HepG2 (cell line): Measurements from ENCODE around the gene SAMD10. TPM values are rescaled to one million over a fixed set of nuclear protein-coding genes. Genes with fewer than 3 reads are reported as not detected.

Source experiments
- ATAC-seq: fragments of 200-7000 bp; cut with Tn5 transposase; 3 replicates; pipeline ENCODE4 v1.9.1; 2020; ENCODE audit warnings: mild to moderate bottlenecking, moderate library complexity
- BruUV-seq: library from RNA; stranded (reverse); fragments of 400-500 nt; replicated peaks from 2 replicates; lab custom pipeline; 2021; lab: Mats Ljungman, UMichigan
- CTCF ChIA-PET: fragments of 300-600 bp; formaldehyde crosslinking; extraction: SDS; loops from one replicate; lab custom pipeline; 2021; ENCODE audit warnings: low total read pairs, inconsistent platforms, low intra/inter-chr PET ratio; lab: Yijun Ruan, JAX
- POLR2A ChIA-PET: fragments of 350-600 bp; sonication (Branson Sonifier 250); formaldehyde crosslinking; loops from one replicate; lab custom pipeline; 2020; ENCODE audit warnings: antibody characterized with exemption, inconsistent platforms; lab: Yijun Ruan, JAX
- DNase-seq: peaks from one replicate; pipeline ENCODE4 v3.0.0-alpha.2; 2015; ENCODE audit warnings: low spot score
- FAIRE-seq: peaks from 3 replicates; lab custom pipeline; 2011; peaks lifted over from hg19 to GRCh38; lab: Jason Lieb, UNC
- H2AFZ ChIP-seq: one replicate; pipeline ENCODE4 v1.6.1; 2011; ENCODE audit warnings: low read length, inconsistent platforms
- H3K27ac ChIP-seq: fragments of 300-600 bp; 3 replicates; pipeline ENCODE4 v1.8.0; 2011; ENCODE audit warnings: mixed run types, mild to moderate bottlenecking, mixed read lengths, low read length, inconsistent platforms; ENCODE audit not compliant: insufficient read depth; ENCODE audit errors: extremely low read length
- H3K27me3 ChIP-seq, 2 experiments: fragments of 200-600 bp in 1 of 2; 2 replicates in 1 of 2; 3 replicates in 1 of 2; pipeline versions ENCODE4 v1.6.0 to v1.8.0; 2011; ENCODE audit warnings: low read length in 2 of 2, mild to moderate bottlenecking in 2 of 2, moderate library complexity in 2 of 2, inconsistent platforms in 1 of 2; ENCODE audit not compliant: insufficient read depth in 2 of 2, control insufficient read depth in 1 of 2
- H3K36me3 ChIP-seq, 2 experiments: fragments of 200-600 bp in 1 of 2; replicated peaks in 1 of 2; 2 replicates in 1 of 2; 3 replicates in 1 of 2; pipeline versions ENCODE4 v1.5.1 to v1.8.0; 2011; ENCODE audit warnings: low read length in 2 of 2, inconsistent platforms in 1 of 2; ENCODE audit not compliant: insufficient read depth in 2 of 2, control insufficient read depth in 1 of 2
- H3K4me1 ChIP-seq: 2 replicates; pipeline ENCODE4 v1.5.1; 2012; ENCODE audit warnings: low read length, inconsistent platforms; ENCODE audit not compliant: insufficient read depth
- H3K4me2 ChIP-seq: 2 replicates; pipeline ENCODE4 v1.6.0; 2011; ENCODE audit warnings: low read depth, low read length, inconsistent platforms
- H3K4me3 ChIP-seq, 3 experiments: fragments of 200-600 bp in 1 of 3; sonication (generic), shearing (Covaris generic) in 1 of 3; replicated peaks in 1 of 3; 2 replicates each; pipeline ENCODE4 v1.5.1; 2011 to 2016; ENCODE audit warnings: low read length in 3 of 3, inconsistent platforms in 2 of 3, low read depth in 2 of 3, mild to moderate bottlenecking in 2 of 3, control low read depth in 1 of 3, mixed read lengths in 1 of 3; ENCODE audit not compliant: insufficient read depth in 1 of 3
- H3K79me2 ChIP-seq: one replicate; pipeline ENCODE4 v1.6.1; 2011; ENCODE audit warnings: low read length, inconsistent platforms; ENCODE audit not compliant: insufficient read depth
- H3K9ac ChIP-seq: 2 replicates; pipeline ENCODE4 v1.6.0; 2011; ENCODE audit warnings: mild to moderate bottlenecking, low read depth, low read length, inconsistent platforms; ENCODE audit not compliant: insufficient read depth
- H3K9me3 ChIP-seq: 2 replicates; pipeline ENCODE4 v1.5.1; 2012; ENCODE audit warnings: mild to moderate bottlenecking, low read length
- H4K20me1 ChIP-seq: 2 replicates; pipeline ENCODE4 v1.6.0; 2011; ENCODE audit warnings: inconsistent platforms, mild to moderate bottlenecking, low read length, moderate library complexity; ENCODE audit not compliant: insufficient read depth
- CTCF ChIP-seq: sonication (generic); formaldehyde crosslinking; IDR thresholded peaks from 2 replicates; pipeline ENCODE4 v1.5.0; 2020; ENCODE audit warnings: mild to moderate bottlenecking, missing genetic modification reagents, moderate library complexity
- EZH2 ChIP-seq: conservative IDR thresholded peaks from 2 replicates; pipeline ENCODE4 v1.6.1; 2012; ENCODE audit warnings: mild to moderate bottlenecking, low read depth, low read length, moderate library complexity
- FOXK1 ChIP-seq: sonication (generic); formaldehyde crosslinking; IDR thresholded peaks from 2 replicates; pipeline ENCODE4 v1.4.0; 2020; ENCODE audit warnings: low read depth, missing genetic modification reagents, borderline replicate concordance
- MIER3 ChIP-seq: IDR thresholded peaks from 2 replicates; pipeline ENCODE4 v1.6.1; 2016; ENCODE audit warnings: missing compliant biosample characterization, borderline replicate concordance
- MXI1 ChIP-seq: IDR thresholded peaks from 3 replicates; pipeline ENCODE4 v1.6.1; 2012; ENCODE audit warnings: low read depth, low read length, inconsistent platforms, borderline replicate concordance
- NBN ChIP-seq: fragments of 450-650 bp; conservative IDR thresholded peaks from 2 replicates; pipeline ENCODE4 v1.6.1; 2017
- PCBP2 ChIP-seq: fragments of 200-400 bp; formaldehyde crosslinking; optimal IDR thresholded peaks from 2 replicates; pipeline ENCODE3; 2018; ENCODE audit warnings: low read length, low read depth; ENCODE audit not compliant: poor library complexity, severe bottlenecking
- TCF12 ChIP-seq, 2 experiments: fragments of 450-650 bp in 1 of 2; sonication (generic) in 1 of 2; formaldehyde crosslinking in 1 of 2; IDR thresholded peaks; 2 replicates each; pipeline versions ENCODE4 v1.6.1 to v1.8.0; 2017 to 2022; ENCODE audit warnings: antibody characterized with exemption in 1 of 2, mild to moderate bottlenecking in 1 of 2, missing genetic modification reagents in 1 of 2, moderate library complexity in 1 of 2
- ZBTB21 ChIP-seq: sonication (generic); formaldehyde crosslinking; IDR thresholded peaks from 2 replicates; pipeline ENCODE4 v1.4.0; 2020; ENCODE audit warnings: missing genetic modification reagents
- ZNF530 ChIP-seq: sonication (generic); formaldehyde crosslinking; IDR thresholded peaks from 2 replicates; pipeline ENCODE4 v1.5.0; 2020; ENCODE audit warnings: low read depth, mild to moderate bottlenecking, missing genetic modification reagents
- ZNF552 ChIP-seq: sonication (generic); formaldehyde crosslinking; IDR thresholded peaks from 2 replicates; pipeline ENCODE4 v1.9.0; 2022; ENCODE audit warnings: missing genetic modification reagents, mild to moderate bottlenecking, borderline replicate concordance
- ZNF569 ChIP-seq: sonication (generic); formaldehyde crosslinking; IDR thresholded peaks from 2 replicates; pipeline ENCODE4 v1.5.0; 2020; ENCODE audit warnings: mild to moderate bottlenecking, missing genetic modification reagents, moderate library complexity, borderline replicate concordance
- ZNF619 ChIP-seq: sonication (generic); formaldehyde crosslinking; IDR thresholded peaks from 2 replicates; pipeline ENCODE4 v1.4.0; 2020; ENCODE audit warnings: mild to moderate bottlenecking, missing genetic modification reagents
- ZNF709 ChIP-seq: sonication (generic); formaldehyde crosslinking; IDR thresholded peaks from 2 replicates; pipeline ENCODE4 v1.5.0; 2020; ENCODE audit warnings: mild to moderate bottlenecking, missing genetic modification reagents
- ZNF737 ChIP-seq: sonication (generic); formaldehyde crosslinking; IDR thresholded peaks from 2 replicates; pipeline ENCODE4 v1.5.0; 2020; ENCODE audit warnings: missing genetic modification reagents, mild to moderate bottlenecking, borderline replicate concordance
- WGBS: methylation state at CpG from one replicate; pipeline ENCODE4 v1.1.6; 2017; ENCODE audit warnings: low lambda C conversion rate; 5-methylcytosine and 5-hydroxymethylcytosine counted together
- in situ Hi-C: cut with HindIII; loops from 2 replicates; pipeline ENCODE4 v1.10.0; 2017; ENCODE audit warnings: low pct_unique_long_range_greater_than_20kb; ENCODE audit not compliant: extremely low pct_ligation_motif_present
- intact Hi-C: fragments of 100-400 bp; cut with micrococcal nuclease; formaldehyde crosslinking; loops from one replicate; pipeline ENCODE4 v1.10.0; 2022; ENCODE audit not compliant: unreplicated experiment
- polyA plus RNA-seq, 8 experiments: library from polyadenylated mRNA; depleted of rRNA in 3 of 8; stranded (reverse) in 7 of 8; unstranded in 1 of 8; fragments of >200 nt; fragmentation: Illumina TruSeq in 4 of 8; extraction: Trizol in 4 of 8; gene quantifications; 2 replicates each; pipeline versions ENCODE4 v1.2.1 to v1.2.3, GENCODE V29; 2011 to 2016; ENCODE audit warnings: low read depth in 4 of 8, missing spikeins in 1 of 8, mixed read lengths in 1 of 8; ENCODE audit not compliant: insufficient read depth in 1 of 8
- total RNA-seq, 5 experiments: library from RNA; depleted of rRNA; stranded (reverse); fragments of >200 nt; fragmentation: Illumina TruSeq; extraction: Trizol; gene quantifications; 2 replicates each; pipeline ENCODE4 v1.2.3, GENCODE V29; 2016; ENCODE audit warnings: low read depth in 1 of 5
- TF ChIP-seq, protein P1 (sequence below): sonication (generic); formaldehyde crosslinking; IDR thresholded peaks from 2 replicates; pipeline ENCODE4 v1.5.1; 2020; ENCODE audit warnings: missing genetic modification reagents, mild to moderate bottlenecking, borderline replicate concordance
- TF ChIP-seq, protein P2 (sequence below): sonication (generic); formaldehyde crosslinking; IDR thresholded peaks from 2 replicates; pipeline ENCODE4 v1.4.0; 2020; ENCODE audit warnings: low read depth, mild to moderate bottlenecking, missing genetic modification reagents

SAMD10 gene
- total and polyA plus RNA-seq, 2 of the 13 experiments (the other 11 are each of a cell fraction or from before 2014, with no cell fraction given): 6.1 to 11.0 TPM

- no TSS peak for BruUV-seq
- Histone ChIP-seq H3K36me3 (peaks cover 44 to 53% of the 10 kb centered on the region in 2 experiments), H3K4me1 (no peaks in the 10 kb centered on the region), H3K27ac (no peak overlapping the region), H4K20me1 (peaks cover 3% of the 10 kb centered on the region; the same call in 1 of the 2 replicates), H3K9me3 (no peaks in the 10 kb centered on the region), H3K27me3 (no peaks in the 10 kb centered on the region), H2AFZ (no peak overlapping the region), H3K4me3 (no peak overlapping the region), H3K79me2 (peaks cover 22% of the 10 kb centered on the region), H3K4me2 (no peak overlapping the region), H3K9ac (no peak overlapping the region)
- WGBS: 94% methylated on average over 8 of the region's 8 CpGs
- CTCF ChIA-PET: no interaction called here
- ATAC-seq (no peak), FAIRE-seq (peak; percentile 78), DNase-seq (no peak)
- POLR2A ChIA-PET: no interaction called here
- intact Hi-C loops (no loop called here), in situ Hi-C loops (no loop called here)
- TF ChIP-seq, protein P1, sequence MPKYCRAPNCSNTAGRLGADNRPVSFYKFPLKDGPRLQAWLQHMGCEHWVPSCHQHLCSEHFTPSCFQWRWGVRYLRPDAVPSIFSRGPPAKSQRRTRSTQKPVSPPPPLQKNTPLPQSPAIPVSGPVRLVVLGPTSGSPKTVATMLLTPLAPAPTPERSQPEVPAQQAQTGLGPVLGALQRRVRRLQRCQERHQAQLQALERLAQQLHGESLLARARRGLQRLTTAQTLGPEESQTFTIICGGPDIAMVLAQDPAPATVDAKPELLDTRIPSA (CRISPR knock-in tag): no peak
- TF ChIP-seq MIER3 (CRISPR knock-in tag) (no peak), FOXK1 (CRISPR knock-in tag) (no peak), ZNF552 (no peak), ZNF569 (CRISPR knock-in tag) (no peak), ZNF619 (no peak), ZBTB21 (CRISPR knock-in tag) (no peak), ZNF709 (no peak), ZNF530 (CRISPR knock-in tag) (no peak), CTCF (no peak), MXI1 (no peak), TCF12 (IDR thresholded peaks at IDR 0.05) (no peak), TCF12 (CRISPR knock-in tag; IDR thresholded peaks at IDR 0.05) (no peak), NBN (no peak), ZNF737 (no peak), EZH2 (no peak), PCBP2 (no peak)
- TF ChIP-seq, protein P2, sequence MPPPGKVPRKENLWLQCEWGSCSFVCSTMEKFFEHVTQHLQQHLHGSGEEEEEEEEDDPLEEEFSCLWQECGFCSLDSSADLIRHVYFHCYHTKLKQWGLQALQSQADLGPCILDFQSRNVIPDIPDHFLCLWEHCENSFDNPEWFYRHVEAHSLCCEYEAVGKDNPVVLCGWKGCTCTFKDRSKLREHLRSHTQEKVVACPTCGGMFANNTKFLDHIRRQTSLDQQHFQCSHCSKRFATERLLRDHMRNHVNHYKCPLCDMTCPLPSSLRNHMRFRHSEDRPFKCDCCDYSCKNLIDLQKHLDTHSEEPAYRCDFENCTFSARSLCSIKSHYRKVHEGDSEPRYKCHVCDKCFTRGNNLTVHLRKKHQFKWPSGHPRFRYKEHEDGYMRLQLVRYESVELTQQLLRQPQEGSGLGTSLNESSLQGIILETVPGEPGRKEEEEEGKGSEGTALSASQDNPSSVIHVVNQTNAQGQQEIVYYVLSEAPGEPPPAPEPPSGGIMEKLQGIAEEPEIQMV (CRISPR knock-in tag): no peak
Measured at GRCh38 chr20:63926298-63926697, 53.1 kb downstream of the SAMD10 start.
